DOHH2 (cell line): Measurements from ENCODE around the gene RASA4B.
"Not testable (repeated sequence)": the region's sequence is repeated elsewhere in the genome, so short reads cannot be mapped to it uniquely, and the experiment has no call there.

ENCODE experiments used
- CTCF ChIP-seq: fragments of 200-600 bp; sonication (generic); IDR thresholded peaks from one replicate; pipeline ENCODE4 v1.5.1; 2014; ENCODE audit warnings: antibody characterized with exemption, mild to moderate bottlenecking, low read depth, low read length; ENCODE audit not compliant: poor library complexity, severe bottlenecking
- EZH2phosphoT487 ChIP-seq: fragments of 200-600 bp; sonication (generic); IDR thresholded peaks from 2 replicates; pipeline ENCODE4 v1.6.1; 2017; ENCODE audit warnings: borderline replicate concordance, mild to moderate bottlenecking, antibody characterized with exemption, low read length, moderate library complexity, mixed read lengths

GRCh38 chr7:102535062-102535615 lies 17.6 kb upstream of the RASA4B start:
- not testable (repeated sequence) for TF ChIP-seq EZH2phosphoT487, CTCF
